Endothelial cell of hepatic sinusoid (primary cell): ENCODE measurements around the gene SSTR5.

Experiments
- in situ Hi-C: cut with HindIII; loops from 2 replicates; pipeline ENCODE4 v1.10.0; 2017; ENCODE audit warnings: low sequenced_read_pairs

Gene SSTR5

DNA sequence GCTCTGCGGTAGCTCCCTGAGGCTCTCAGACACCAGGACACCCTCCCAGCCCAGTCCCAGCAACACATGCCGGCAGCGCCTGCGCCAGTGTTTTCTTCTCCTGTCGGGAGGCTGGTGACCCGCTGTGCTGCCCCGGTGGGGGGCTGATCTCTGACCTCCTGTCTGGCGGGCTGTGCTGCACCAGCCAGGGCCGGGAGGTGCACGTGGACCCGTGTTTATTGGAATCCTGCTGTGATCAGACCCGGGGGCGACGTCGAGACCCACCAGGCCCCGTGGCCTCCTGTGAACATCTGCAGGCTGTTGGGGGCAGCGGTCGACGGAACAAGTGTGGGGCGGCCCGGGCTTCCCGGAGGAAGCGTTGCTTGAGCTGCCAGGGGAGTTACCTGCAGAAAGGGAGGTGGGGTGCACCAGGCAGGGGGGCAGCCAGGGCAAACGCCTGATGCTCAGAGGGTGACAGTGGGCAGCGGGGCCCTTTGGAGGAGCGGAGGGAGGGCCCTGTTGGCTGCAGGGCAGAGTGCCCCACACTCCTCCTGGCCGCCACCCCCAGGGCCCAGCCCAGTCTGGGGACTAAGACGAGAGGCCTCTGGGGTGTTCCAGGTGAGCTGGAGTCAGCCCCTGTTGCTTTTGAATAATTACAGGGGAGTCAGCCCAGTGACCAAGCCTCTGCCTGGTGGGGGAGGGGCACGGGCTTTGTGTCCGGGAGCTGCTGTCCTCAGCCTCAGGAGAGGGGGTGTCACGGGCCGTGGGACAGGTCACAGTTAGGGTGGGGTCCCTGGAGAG lies 2.3 kb upstream of the SSTR5 start:
- in situ Hi-C loops: no loop called here

DNA sequence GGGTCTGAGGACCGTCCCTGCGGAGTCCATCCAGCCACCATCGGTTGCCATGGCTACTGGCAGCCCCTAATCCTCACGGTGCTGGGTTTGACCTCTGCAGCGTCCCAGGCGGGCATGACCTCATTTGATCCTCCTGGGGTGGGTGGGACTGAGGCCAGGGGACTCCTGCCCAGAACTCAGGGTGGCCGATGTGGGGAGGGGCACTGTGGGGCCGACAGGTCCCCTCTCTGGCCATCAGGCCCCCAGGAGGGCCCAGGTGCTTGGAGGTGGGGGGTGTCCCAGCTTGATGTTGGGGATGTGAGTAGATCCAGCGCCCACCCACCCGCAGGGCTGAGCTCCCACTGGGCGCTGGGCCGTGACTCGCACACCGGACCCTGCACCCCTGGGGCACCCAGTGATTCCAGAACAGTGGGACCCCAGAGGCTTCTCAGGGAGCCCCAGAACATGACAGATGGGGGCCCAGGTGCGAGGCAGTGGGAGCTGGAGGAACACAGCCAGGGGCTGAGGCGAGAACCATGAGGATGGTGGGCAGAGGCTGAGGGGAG lies 1.6 kb upstream of the SSTR5 start:
- in situ Hi-C loops: no loop called here

DNA sequence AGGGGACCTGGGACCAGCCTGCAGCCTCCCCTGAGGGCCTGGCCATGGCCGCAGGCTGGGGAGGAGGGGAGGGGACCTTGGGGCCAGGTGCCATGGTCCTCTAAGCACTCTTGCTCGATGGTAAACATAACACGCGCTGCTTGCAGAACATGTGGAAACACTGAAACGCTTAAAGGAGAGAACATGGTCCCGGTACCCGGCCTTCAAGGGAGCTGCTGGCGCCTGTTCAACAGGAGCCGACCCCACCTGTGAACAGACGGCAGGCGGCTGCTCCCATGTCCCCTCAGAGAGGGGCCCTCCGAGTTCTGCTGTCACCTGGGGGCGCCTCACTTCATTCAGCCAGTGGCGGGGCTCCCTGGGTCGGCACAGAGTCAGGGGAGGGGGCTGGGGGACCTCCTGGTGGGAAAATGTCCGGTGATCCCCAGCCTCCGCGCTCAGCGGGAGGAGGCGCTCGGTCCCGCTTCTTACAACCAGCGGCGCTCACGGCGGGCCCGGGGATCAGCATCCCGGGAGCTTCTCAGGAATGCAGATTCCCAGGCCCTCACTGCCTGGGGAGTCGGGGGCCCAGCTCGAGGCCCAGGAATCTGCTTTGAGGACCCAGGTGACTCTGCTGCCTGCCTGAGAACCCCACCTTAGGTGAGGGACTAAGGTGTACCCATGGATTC lies 854 bp upstream of the SSTR5 start:
- in situ Hi-C loops: no loop called here

DNA sequence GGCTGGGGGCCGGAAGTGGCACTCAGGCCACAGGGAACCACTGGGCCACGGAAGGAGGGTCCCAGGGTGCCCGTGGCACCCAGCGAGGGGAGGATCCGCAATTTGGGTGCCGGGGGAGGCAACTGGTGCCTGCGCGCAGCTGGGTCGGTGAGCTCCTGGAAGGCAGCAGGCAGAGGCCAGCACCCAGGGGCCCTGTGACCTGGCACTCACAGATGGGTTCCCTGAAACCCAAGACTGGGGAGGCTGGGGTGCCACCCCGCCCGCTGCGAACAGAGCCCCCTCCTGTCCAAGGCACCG lies 663 bp downstream of the SSTR5 start:
- in situ Hi-C loops: no loop called here

DNA sequence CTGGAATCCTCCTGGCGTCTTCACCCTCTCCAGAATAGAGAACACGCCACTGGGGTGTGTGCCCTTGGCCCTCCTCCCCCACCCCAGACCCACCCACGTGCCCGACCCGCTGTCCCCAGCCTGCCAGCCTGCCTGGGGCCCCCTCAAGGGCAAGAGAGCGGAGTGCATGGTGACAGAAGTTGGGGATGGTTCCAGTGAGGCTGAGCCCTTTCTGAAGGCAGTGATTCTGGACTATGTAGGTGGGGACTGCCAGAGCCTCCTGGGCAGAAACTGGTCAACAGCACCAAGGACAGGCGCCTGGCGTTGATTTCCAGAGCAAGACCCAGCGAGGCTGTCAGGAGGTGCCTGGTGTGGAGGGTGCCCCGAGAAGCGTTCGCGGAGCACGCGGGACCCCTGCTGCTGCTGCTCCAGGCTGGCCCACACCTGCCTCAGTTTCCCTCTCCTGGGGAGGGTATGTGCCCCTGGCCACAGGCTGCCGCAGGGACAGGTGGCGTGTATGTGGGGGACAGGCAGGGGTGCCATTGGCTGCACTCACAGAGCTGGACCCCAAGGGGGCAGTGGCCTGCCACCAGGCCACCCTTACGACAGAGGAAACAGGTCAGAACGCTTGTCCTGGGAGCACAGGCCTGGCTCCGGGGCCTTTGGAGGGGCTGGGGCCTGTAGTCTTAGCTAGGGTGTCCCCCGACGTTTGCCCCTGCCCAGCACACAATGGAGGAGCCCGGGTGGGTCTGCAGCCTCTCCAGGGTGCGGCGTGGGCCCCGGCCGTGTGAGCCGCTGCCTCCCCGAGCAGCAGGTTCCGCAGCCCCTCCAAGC lies 1.2 kb downstream of the SSTR5 start:
- in situ Hi-C loops: no loop called here

DNA sequence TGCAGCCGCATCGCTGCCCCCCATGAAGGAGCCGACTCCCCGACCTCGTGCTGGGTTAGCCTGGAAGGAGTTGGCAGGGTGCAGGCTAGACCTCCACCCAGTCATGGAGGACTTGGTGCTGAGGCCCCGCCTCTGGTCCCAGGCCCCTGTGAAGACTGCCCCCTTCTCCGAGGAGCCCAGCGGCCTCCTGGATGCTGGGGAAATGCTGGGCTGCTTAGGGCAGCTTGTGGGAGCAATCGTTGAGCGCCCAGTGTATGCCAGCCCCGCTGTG lies 1.8 kb downstream of the SSTR5 start:
- in situ Hi-C loops: no loop called here

DNA sequence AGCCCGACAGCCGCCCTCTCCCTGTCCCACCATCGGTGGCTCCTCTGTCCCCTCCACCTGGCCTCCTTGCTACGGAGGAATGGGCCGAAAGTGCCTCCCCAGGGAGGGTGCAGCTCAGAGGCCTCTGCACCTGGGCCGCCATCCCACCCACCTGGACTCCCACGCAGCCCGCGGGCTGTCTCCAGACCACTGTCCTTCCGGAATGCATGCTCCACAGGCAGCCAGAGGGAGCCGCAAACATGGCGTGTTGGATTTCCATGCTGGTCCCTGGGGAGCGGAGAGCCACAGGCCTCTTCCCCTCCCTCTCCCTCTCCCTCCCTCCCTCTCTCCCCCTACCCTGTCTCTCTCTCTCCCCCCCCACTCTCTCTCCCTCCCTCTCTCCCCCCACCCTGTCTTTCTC lies 3.0 kb downstream of the SSTR5 start:
- in situ Hi-C loops: no loop called here

DNA sequence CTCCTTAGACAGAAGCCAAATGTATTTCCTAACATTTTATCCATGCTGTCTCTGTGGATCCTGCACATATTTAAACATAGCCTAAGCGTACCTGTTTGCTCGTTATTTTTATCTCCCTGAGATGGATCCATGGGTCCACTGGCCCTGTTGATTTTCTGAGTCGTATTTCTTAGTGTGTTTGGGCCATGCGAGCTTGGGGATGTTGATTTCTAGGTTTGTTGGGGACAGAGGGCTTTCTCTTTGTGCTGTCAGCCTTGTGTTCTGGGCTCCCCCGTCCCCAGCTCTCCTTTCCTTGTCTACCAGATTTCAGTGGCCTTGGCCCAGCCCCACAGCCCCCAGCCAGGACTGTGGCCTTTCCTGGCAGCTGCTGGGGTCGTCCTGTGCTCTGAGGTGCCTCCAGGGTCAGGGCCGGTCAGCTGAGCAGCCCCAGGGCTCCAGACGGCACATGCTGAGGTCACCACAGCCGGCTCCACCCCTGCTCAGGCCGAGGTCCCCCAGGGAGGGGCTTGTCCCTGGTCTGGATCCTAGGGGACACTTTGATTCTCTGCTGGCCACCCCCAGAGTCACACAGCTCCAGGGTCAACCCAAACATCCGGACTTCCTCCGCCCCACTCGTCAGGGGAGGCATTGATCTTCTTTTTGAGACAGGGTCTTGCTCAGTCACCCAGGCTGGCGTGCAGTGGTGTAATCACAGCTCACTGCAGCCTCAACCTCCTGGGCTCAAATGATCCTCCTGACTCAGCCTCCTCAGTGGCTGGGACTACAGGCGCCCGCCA lies 4.4 kb downstream of the SSTR5 start:
- in situ Hi-C loops: no loop called here

DNA sequence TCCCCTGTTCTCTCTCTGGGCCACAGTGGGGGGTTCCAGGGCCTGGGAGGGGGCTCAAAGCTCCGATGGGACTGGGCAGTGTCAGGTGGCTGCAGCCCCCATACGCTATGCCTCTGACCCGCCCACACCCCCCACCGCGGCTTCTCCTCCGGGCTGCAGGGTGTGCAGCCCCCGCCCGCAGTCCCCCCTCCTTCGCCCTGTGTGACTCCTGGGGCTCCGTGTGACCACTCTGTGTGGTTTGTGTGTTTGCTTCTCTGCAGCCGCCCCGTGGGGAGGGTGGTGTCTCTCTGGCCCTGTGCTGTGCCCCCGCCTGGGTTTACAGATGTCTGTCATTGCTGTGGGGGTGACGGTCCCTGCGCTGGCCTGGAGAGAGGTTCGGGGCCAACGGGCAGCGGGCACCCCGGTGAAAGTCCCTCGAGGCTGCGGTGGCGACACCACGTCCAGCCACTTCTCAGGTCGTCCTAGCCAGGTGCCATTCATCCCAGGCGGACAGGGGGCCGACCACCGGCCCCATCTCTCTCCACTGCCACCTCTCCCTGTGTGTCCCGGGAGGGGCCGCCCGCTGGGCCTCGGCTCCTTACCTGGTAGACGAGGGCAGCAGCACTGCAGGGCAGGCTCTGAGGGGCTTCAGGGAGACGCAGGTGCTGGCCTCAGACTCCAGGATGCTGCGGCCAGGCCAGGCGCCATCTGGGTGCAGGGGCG lies 5.5 kb downstream of the SSTR5 start:
- in situ Hi-C loops: no loop called here

DNA sequence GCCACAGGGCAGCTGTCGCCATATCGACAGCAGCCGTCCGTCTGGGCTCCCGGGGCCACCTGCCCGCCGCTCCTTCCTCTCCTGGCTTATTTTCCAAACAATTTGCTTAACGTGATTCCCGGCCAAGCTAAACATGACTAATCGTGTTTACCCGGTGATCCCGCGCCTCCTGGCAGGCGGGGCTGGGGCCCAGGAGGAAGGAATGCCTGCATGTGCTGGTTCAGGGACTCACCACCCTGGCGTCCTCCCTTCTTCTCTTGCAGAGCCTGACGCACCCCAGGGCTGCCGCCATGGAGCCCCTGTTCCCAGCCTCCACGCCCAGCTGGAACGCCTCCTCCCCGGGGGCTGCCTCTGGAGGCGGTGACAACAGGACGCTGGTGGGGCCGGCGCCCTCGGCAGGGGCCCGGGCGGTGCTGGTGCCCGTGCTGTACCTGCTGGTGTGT lies 6.1 kb downstream of the SSTR5 start:
- in situ Hi-C loops: no loop called here

DNA sequence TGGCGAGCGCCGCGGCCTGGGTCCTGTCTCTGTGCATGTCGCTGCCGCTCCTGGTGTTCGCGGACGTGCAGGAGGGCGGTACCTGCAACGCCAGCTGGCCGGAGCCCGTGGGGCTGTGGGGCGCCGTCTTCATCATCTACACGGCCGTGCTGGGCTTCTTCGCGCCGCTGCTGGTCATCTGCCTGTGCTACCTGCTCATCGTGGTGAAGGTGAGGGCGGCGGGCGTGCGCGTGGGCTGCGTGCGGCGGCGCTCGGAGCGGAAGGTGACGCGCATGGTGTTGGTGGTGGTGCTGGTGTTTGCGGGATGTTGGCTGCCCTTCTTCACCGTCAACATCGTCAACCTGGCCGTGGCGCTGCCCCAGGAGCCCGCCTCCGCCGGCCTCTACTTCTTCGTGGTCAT lies 6.8 kb downstream of the SSTR5 start:
- in situ Hi-C loops: no loop called here

DNA sequence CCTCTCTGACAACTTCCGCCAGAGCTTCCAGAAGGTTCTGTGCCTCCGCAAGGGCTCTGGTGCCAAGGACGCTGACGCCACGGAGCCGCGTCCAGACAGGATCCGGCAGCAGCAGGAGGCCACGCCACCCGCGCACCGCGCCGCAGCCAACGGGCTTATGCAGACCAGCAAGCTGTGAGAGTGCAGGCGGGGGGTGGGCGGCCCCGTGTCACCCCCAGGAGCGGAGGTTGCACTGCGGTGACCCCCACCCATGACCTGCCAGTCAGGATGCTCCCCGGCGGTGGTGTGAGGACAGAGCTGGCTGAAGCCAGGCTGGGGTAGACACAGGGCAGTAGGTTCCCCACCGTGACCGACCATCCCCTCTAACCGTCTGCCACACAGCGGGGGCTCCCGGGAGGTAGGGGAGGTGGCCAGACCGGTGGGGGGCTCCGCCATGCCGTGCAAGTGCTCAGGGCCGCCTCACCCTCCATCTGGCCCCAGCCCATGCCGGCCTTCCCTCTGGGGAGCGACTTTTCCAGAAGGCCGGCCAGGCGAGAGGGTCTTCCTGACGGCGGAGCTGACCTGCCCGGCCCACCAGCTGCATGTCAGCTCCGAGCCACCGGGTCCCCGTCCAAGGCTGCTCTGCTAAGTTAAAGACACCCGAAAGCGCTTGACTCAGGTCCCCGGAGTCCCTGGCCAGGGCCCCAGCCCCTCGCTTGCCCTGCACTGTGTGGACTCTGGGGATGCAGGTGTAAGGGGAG lies 7.4 kb downstream of the SSTR5 start:
- in situ Hi-C loops: no loop called here

DNA sequence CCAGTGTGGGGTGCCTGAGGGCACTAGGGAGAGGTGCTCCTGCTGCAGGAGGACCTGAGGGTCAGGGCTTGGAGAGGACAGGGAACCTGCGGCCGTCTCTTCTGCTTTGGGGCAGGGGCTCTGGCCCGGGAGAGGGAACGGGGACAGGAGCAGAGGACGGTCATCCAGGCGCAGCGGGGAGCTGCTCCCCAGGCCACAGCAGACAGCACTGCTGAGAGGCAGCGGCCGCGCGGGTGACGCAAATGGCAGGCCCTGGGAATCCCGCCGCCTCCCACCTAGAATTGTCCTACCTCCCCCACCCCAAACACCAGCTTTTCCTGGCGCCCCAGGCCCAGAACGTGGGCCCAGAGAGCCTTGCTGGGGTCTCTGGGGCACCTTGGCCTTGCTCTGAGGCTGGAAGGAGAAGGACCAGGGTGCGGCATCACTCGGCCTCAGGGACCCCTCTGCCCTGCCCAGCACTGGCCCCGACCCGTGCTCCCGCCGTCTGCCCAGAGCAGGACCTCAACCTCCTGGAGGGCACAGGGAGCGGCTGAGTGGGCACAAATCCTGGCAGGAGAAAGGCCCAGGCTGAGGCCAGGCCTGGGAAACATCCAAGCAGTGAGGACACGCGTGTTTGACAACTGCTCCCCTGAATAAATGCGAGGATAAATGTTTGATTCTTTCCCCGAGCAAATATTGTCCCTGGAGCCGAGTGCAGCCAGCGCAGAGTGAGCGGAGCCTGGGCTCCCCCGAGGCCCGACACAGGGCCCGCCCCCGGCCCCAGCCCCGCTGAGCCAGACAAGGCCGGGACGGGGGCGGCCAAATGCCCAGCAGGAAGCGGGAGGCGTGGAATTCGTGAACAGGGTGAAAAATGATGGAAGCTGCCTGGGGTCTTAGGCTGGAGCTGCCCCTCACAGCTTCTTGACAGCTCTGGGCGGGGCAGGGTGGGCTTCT lies 8.5 kb downstream of the SSTR5 start:
- in situ Hi-C loops: no loop called here

DNA sequence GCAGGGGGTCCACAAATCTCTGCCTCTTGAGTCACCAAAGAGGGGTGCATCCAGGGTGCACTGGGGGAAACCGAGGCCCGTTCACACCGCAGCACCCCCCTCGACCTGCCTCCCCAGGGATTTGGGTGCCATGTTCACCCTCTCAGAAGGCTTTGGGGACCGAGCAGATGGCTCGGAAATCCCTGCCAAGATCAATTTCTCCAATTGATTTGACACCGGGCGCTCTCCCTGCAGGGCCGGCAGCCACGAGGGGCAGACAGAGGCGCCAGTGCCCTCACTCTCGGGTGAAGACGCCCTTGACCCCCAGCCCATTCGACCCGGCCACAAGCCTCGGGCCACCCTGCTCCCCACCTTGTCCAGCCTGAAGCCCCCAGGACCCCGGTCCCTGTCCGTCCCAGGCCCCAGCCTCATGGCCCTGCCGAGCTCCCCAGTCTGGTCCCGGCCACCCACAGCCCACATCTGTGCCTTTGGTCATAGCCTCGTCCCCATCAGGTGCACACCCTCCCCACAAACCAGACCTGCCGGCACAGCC lies 9.3 kb downstream of the SSTR5 start:
- in situ Hi-C loops: no loop called here

DNA sequence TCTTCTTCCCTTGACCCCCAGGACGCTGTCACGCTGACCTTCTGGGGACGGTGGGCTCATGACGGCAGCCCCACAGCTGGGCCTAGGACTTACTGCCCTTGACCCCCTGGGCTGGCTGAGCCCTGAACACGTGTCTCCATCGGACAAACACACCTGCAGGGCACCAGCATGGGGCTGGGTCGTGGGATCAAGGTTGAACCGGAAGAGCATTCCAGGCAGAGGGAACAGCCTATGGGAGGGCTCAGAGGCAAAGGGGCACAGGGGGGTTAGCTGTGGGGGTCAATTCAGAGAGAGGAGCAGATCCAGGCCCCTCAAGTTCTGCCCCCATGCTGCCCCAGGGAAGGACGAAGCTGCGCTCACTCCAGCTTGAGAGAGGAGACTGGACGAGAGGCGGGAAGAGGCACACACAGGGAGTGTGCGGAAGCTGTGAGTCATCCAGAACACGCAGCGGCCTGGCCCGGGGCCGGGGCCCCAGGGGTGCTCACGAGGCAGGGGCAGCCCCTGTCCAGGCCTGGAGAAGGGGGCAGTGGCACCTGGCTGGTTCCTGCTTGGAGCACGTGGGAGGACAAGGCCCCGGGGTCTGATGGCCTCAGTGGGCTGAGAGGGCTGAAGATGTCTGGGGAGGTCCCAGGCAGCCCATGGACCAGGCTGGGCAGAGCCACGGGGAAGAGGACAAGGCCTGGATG lies 9.9 kb downstream of the SSTR5 start:
- in situ Hi-C loops: no loop called here

DNA sequence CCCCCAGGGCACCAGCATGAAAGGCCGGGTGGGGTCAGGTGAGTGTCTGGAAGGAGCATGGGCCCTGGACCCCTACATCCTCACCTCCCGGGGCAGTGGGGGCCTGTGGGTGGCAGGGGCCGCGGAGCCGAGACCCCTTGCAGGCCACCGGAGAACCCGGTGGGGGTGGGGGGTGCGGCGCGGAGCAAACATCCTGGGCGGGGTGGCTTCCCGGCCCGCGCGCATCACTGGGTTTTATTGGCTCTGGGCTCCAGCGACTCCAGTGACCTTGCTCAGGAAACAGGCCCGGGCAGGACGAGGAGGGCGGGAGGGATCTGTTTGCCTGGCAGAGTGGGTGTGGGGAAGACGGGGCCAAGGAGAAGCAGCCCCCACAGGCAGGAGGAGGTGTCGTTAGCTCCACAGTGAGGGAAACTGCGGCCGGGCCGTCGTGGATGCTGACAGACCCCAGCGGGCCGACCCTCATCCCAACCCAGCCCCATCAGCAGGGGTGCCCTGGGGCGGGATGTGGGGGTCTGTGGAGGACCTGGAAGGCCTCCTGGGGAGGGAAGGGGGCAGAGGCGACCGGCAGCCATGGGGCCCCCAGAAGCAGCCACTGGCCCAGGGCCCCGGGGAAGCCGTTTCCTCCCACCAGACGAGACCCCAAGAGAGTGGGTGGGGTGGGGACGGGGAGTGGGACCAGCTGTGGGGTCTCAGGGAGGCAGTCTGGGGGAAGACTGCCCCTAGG lies 10.6 kb downstream of the SSTR5 start:
- in situ Hi-C loops: no loop called here

DNA sequence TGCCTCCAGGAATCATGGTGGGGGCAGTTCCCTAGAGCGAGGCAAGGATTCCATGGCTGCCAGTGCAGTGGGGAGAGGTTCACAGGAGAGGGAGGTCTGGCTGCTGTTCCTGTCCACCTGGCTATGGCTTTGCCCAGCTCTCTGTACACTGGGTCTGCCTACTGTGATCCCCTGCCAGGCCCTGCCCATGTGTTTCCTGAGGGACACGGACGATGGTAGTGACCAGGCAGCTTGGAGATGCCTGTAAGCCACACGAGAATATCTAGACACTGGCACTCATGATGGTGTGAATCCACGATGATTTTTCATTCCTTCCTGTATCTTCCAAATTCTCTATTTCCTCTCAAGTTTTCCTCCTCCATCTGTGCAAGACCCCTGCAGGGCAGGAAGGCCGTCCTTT lies 12.4 kb downstream of the SSTR5 start:
- in situ Hi-C loops: no loop called here
